Measurements from ENCODE around the gene ERVW-1.

ERVW-1 gene

DNA sequence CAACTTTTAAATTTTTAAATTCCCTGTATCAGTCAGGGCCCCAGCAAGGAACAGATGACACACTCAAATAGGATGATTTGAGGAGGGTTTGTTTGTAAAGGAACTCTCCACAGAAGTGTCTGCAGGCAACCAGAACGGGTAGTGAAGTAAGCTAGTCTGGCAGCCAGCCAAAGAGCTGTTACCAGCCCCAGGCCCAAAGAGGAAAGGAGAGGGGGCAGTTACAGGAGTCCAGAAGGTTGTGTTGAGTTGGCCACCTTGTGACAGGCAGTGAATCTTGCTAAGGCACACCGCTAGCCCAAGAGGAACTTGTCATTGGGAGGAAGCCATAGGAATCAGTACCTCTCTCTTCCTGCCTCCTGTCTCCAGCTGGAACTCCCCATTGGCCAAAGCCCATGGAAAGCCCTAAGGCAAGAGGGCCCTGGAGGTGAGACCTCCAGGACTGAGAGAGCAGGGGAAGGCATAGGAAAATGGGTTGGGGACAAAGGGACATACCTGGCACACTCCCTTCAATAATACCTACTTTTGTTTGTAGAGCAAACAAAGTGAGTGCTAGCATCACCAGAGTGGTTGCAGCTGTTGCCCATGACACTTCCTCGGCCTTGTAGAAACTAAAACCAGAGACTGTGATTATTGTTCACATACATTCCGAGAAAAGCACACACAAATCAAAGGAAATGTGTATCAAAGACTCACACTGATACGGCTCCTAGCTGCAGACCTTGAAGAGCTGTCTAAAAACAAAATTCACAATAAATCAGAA lies 55.9 kb downstream of the ERVW-1 start:
- no peak for DNase-seq

Data from central memory CD4-positive, alpha-beta T cell (primary cell).